Measurements from ENCODE around the gene PELI3. TPM values are rescaled to one million over a fixed set of nuclear protein-coding genes. Genes with fewer than 3 reads are reported as not detected.

Gene PELI3
- polyA plus RNA-seq, 1 donor (not counting 4 experiments of a cell fraction or from before 2014, with no cell fraction given) = 2.1 TPM

DNA sequence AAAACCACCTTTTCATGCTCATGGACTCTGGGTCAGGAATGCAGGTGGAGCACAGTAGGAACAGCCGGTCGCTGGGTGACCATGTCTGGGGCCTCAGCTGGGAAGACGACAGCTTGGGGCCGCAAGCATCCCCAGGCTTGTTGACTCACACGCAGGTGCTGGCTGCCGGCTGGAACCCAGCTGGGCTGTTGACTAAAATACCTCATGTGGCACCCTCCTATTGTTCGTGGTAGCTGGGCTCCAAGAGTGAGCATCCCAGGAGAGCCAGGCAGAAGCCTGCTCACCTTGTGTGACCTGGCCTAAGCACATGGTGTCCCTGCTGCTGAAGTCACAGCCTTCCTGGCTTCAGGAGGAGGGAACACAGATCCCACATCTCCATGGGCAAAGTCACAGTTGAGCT lies 22.9 kb downstream of the PELI3 start:
- Histone ChIP-seq H3K9me3 (ENCODE audit: control insufficient read depth, low read depth, low read length) (no peaks in the 10 kb centered on the region), H3K4me3 (ENCODE audit: control insufficient read depth in 2 of 3, extremely low read depth in 1 of 3, insufficient read depth in 2 of 3, low read depth in 1 of 3, low read length in 3 of 3) (no peak overlapping the region), H3K27me3 (ENCODE audit: control insufficient read depth, extremely low read depth, insufficient read depth, low read length) (no peaks in the 10 kb centered on the region), H3K9ac (ENCODE audit: control insufficient read depth, extremely low read depth, insufficient read depth, low read length) (no peak overlapping the region), H3K4me2 (ENCODE audit: control insufficient read depth, extremely low read depth, insufficient read depth, low read depth, low read length) (no peak overlapping the region), H2AFZ (ENCODE audit: control insufficient read depth, low read length) (no peak overlapping the region), H3K27ac (ENCODE audit: control insufficient read depth, insufficient read depth, low read length) (no peak overlapping the region), H3K79me2 (ENCODE audit: control insufficient read depth, insufficient read depth, low read length) (no peaks in the 10 kb centered on the region), H3K9me1 (ENCODE audit: control insufficient read depth, extremely low read depth, insufficient read depth, low read length) (no peaks in the 10 kb centered on the region), H4K20me1 (ENCODE audit: control insufficient read depth, extremely low read depth, insufficient read depth, low read length) (no peaks in the 10 kb centered on the region), H3K36me3 (ENCODE audit: control insufficient read depth in 2 of 2, extremely low read depth in 1 of 2, insufficient read depth in 2 of 2, low read length in 2 of 2) (peaks cover 35 to 45% of the 10 kb centered on the region in 2 experiments), H3K4me1 (ENCODE audit: control insufficient read depth, extremely low read depth, insufficient read depth, low read length) (no peaks in the 10 kb centered on the region)
- dilution Hi-C loops (cut with MboI; ENCODE audit: extremely low pct_ligation_motif_present, low sequenced_read_pairs) = no loop called here
- FAIRE-seq (no peak), DNase-seq (ENCODE audit: low read depth, low spot score) (no peak)
- TF ChIP-seq CTCF (optimal IDR thresholded peaks at IDR 0.05 in 1 of 3, IDR thresholded peaks at IDR 0.05 in 1 of 3, conservative IDR thresholded peaks at IDR 0.05 in 1 of 3; ENCODE audit: extremely low read depth in 1 of 3, insufficient read depth in 2 of 3, low read length in 3 of 3) (no peak), EZH2 (IDR thresholded peaks at IDR 0.05; ENCODE audit: low read length) (no peak)

DNA sequence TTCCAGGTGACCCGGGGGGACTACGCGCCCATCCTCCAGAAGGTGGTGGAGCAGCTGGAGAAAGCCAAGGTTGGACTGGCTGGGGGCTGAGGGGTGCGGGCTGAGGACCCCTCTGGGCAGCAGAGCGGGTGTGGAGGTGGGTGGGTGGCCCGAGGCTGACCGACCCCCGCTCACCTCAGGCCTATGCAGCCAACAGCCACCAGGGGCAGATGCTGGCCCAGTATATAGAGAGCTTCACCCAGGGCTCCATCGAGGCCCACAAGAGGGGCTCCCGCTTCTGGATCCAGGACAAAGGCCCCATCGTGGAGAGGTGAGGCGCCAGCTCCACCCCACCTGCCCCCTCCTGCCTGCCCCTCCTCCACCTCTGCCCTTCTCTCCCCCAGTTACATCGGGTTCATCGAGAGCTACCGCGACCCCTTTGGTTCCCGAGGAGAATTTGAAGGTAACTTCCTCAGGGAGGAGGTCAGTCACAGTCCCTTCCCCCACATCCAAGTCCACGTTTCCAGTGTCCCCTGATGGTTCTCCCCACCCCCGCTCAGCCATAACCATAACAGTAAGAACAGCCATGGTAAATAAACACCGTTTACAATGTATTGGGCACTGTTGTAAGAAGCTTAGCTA lies 24.7 kb downstream of the PELI3 start:
- H3K9ac ChIP-seq (ENCODE audit: control insufficient read depth, extremely low read depth, insufficient read depth, low read length) = no peak overlapping the region
- peaks cover 36 to 45% of the 10 kb centered on the region in 2 experiments for H3K36me3 ChIP-seq (ENCODE audit: control insufficient read depth in 2 of 2, extremely low read depth in 1 of 2, insufficient read depth in 2 of 2, low read length in 2 of 2)
- no peak overlapping the region for H3K4me2 ChIP-seq (ENCODE audit: control insufficient read depth, extremely low read depth, insufficient read depth, low read depth, low read length)
- H3K79me2 ChIP-seq (ENCODE audit: control insufficient read depth, insufficient read depth, low read length) = no peaks in the 10 kb centered on the region
- H4K20me1 ChIP-seq (ENCODE audit: control insufficient read depth, extremely low read depth, insufficient read depth, low read length) = no peaks in the 10 kb centered on the region
- H3K9me1 ChIP-seq (ENCODE audit: control insufficient read depth, extremely low read depth, insufficient read depth, low read length) = no peaks in the 10 kb centered on the region
- no peak overlapping the region for H3K4me3 ChIP-seq (ENCODE audit: control insufficient read depth in 2 of 3, extremely low read depth in 1 of 3, insufficient read depth in 2 of 3, low read depth in 1 of 3, low read length in 3 of 3)
- TF ChIP-seq EZH2 (IDR thresholded peaks at IDR 0.05; ENCODE audit: low read length) (no peak), CTCF (optimal IDR thresholded peaks at IDR 0.05 in 1 of 3, IDR thresholded peaks at IDR 0.05 in 1 of 3, conservative IDR thresholded peaks at IDR 0.05 in 1 of 3; ENCODE audit: extremely low read depth in 1 of 3, insufficient read depth in 2 of 3, low read length in 3 of 3) (peak in 1 of 3 experiments; percentile 57)
- DNase-seq (ENCODE audit: low read depth, low spot score) = no peak
- no peaks in the 10 kb centered on the region for H3K9me3 ChIP-seq (ENCODE audit: control insufficient read depth, low read depth, low read length)
- no peak overlapping the region for H3K27ac ChIP-seq (ENCODE audit: control insufficient read depth, insufficient read depth, low read length)
- H3K4me1 ChIP-seq (ENCODE audit: control insufficient read depth, extremely low read depth, insufficient read depth, low read length) = no peaks in the 10 kb centered on the region
- H2AFZ ChIP-seq (ENCODE audit: control insufficient read depth, low read length) = no peak overlapping the region
- no peaks in the 10 kb centered on the region for H3K27me3 ChIP-seq (ENCODE audit: control insufficient read depth, extremely low read depth, insufficient read depth, low read length)
- FAIRE-seq = no peak
- dilution Hi-C loops (cut with MboI; ENCODE audit: extremely low pct_ligation_motif_present, low sequenced_read_pairs) = no loop called here
